Progenitor cell of endocrine pancreas (in vitro differentiated cells): ENCODE results near the gene TMEM31. TPM values are rescaled to one million over a fixed set of nuclear protein-coding genes. Genes with fewer than 3 reads are reported as not detected.

Source experiments
- DNase-seq: peaks from one replicate; pipeline ENCODE4 v3.0.0; 2021; ENCODE audit warnings: low spot score; ENCODE audit not compliant: unreplicated experiment
- H3K27ac Mint-ChIP-seq: 2 replicates; pipeline ENCODE4 v1.8.0; 2021; ENCODE audit warnings: mild to moderate bottlenecking, moderate library complexity, mixed read lengths
- H3K27me3 Mint-ChIP-seq: 2 replicates; pipeline ENCODE4 v1.8.0; 2021; ENCODE audit warnings: mixed read lengths
- H3K36me3 Mint-ChIP-seq: 2 replicates; pipeline ENCODE4 v1.8.0; 2022; ENCODE audit warnings: mixed read lengths; ENCODE audit not compliant: insufficient read depth
- H3K4me1 Mint-ChIP-seq: 2 replicates; pipeline ENCODE4 v1.8.0; 2021; ENCODE audit warnings: low read depth, mixed read lengths
- H3K4me3 Mint-ChIP-seq: 2 replicates; pipeline ENCODE4 v1.8.0; 2021; ENCODE audit warnings: low read depth, mild to moderate bottlenecking, moderate library complexity, mixed read lengths
- H3K9me3 Mint-ChIP-seq: 2 replicates; pipeline ENCODE4 v1.8.0; 2021; ENCODE audit warnings: low read depth, mixed read lengths
- total RNA-seq: library from RNA; stranded (reverse); gene quantifications from 2 replicates; pipeline ENCODE4 v1.2.1, GENCODE V29; 2021
- TF ChIP-seq, protein P1 (sequence below): fragments of 200-600 bp; sonication (generic); IDR thresholded peaks from one replicate; pipeline ENCODE4 v1.5.0; 2021; ENCODE audit warnings: antibody characterized with exemption, mild to moderate bottlenecking; ENCODE audit not compliant: unreplicated experiment

The TMEM31 gene
- total RNA-seq, 1 donor from 2014 or later: 0.55 TPM

GRCh38 chrX:103697687-103698086 lies 13.0 kb upstream of the TMEM31 start:
- Mint-ChIP-seq H3K27me3 (peaks cover 7% of the 10 kb centered on the region), H3K27ac (no peak overlapping the region), H3K36me3 (no peaks in the 10 kb centered on the region), H3K4me1 (peaks cover 22% of the 10 kb centered on the region), H3K9me3 (peaks cover 10% of the 10 kb centered on the region), H3K4me3 (no peak overlapping the region)
- TF ChIP-seq, protein P1, sequence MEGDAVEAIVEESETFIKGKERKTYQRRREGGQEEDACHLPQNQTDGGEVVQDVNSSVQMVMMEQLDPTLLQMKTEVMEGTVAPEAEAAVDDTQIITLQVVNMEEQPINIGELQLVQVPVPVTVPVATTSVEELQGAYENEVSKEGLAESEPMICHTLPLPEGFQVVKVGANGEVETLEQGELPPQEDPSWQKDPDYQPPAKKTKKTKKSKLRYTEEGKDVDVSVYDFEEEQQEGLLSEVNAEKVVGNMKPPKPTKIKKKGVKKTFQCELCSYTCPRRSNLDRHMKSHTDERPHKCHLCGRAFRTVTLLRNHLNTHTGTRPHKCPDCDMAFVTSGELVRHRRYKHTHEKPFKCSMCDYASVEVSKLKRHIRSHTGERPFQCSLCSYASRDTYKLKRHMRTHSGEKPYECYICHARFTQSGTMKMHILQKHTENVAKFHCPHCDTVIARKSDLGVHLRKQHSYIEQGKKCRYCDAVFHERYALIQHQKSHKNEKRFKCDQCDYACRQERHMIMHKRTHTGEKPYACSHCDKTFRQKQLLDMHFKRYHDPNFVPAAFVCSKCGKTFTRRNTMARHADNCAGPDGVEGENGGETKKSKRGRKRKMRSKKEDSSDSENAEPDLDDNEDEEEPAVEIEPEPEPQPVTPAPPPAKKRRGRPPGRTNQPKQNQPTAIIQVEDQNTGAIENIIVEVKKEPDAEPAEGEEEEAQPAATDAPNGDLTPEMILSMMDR: no peak
- no peak for DNase-seq

DNA sequence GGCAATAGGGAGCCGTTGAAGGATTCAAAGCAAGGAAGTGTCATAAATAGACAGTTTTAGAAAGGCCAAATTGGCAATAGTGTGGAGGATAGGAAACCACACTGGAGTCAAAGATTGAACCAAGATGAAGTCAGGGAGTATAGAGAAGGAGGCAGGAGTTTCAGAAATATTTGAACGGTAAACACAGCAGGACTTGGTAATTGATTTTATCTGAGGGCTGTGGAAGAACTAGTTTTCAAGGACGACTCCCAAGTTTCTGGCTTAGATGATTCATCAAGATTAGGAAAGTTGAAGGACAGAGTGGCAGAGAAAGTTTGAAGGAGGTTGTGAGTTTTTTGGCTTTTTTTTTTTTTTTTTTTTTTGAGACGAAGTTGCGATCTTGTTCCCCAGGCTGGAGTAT lies 11.5 kb upstream of the TMEM31 start:
- no peak for DNase-seq
- Mint-ChIP-seq H3K9me3 (peaks cover 10% of the 10 kb centered on the region), H3K4me1 (peaks cover 15% of the 10 kb centered on the region), H3K36me3 (no peaks in the 10 kb centered on the region), H3K27me3 (peaks cover 12% of the 10 kb centered on the region), H3K27ac (no peak overlapping the region), H3K4me3 (no peak overlapping the region)
- TF ChIP-seq, protein P1: no peak

DNA sequence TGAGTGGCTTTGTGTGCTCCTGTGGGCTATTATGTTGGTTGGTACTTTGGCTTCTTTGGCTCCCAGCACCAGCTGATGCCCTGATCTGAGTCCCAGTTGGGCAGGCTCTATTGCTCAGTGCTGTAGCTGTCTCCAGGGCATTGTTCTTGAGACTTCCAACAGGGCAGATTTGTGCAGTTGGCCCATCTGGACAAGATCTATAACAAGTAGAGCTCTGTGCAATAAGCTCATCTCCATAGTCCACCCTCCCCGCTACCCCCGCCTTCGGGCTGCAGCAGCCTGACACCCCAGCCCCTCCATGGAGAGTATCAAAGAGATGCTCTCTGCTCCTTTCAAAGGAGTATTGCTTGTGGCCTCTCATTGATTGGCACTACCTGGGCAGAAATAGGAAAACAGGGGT lies 5.8 kb upstream of the TMEM31 start:
- Mint-ChIP-seq H3K36me3 (no peaks in the 10 kb centered on the region), H3K27ac (no peak overlapping the region), H3K4me1 (no peaks in the 10 kb centered on the region), H3K27me3 (peaks cover 11% of the 10 kb centered on the region), H3K4me3 (no peak overlapping the region), H3K9me3 (peaks cover 2% of the 10 kb centered on the region)
- TF ChIP-seq, protein P1: no peak
- no peak for DNase-seq

- Mint-ChIP-seq H3K9me3 (no peaks in the 10 kb centered on the region), H3K4me1 (no peaks in the 10 kb centered on the region), H3K4me3 (no peak overlapping the region), H3K27me3 (peaks cover 8% of the 10 kb centered on the region), H3K27ac (no peak overlapping the region), H3K36me3 (no peaks in the 10 kb centered on the region)
- DNase-seq: no peak
- TF ChIP-seq, protein P1: no peak
Measured at GRCh38 chrX:103716962-103717361, 6.3 kb downstream of the TMEM31 start.

DNA sequence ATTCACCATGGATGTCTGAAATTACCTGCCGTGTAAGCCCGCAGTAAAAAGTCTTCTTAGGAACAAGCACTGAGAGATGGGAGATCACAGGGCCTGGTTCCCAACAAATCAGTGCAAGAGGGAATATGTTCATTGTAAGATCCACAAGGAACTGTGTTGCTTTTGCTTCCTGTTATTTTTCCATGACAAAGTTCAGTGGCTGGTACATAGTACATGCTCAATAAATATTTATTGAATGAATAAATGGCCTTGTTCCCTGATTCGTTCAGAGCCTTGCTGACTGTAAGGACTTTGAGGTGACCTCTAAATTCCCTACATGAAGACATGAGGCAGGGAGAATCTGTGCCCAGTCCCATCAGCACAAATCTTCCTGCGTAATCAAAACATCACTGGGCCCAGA lies 7.4 kb downstream of the TMEM31 start:
- no peaks in the 10 kb centered on the region for H3K9me3 Mint-ChIP-seq
- no peak overlapping the region for H3K27ac Mint-ChIP-seq
- H3K36me3 Mint-ChIP-seq: no peaks in the 10 kb centered on the region
- H3K4me3 Mint-ChIP-seq: no peak overlapping the region
- no peaks in the 10 kb centered on the region for H3K4me1 Mint-ChIP-seq
- TF ChIP-seq, protein P1: no peak
- peaks cover 8% of the 10 kb centered on the region for H3K27me3 Mint-ChIP-seq
- no peak for DNase-seq

GRCh38 chrX:103722505-103722904 lies 11.8 kb downstream of the TMEM31 start:
- Mint-ChIP-seq H3K27me3 (peaks cover 16% of the 10 kb centered on the region), H3K27ac (no peak overlapping the region), H3K4me3 (no peak overlapping the region), H3K9me3 (no peaks in the 10 kb centered on the region), H3K36me3 (no peaks in the 10 kb centered on the region), H3K4me1 (no peaks in the 10 kb centered on the region)
- TF ChIP-seq, protein P1: no peak
- no peak for DNase-seq
